HG03342 (cell line): ENCODE results near the gene IL23R.
A peak's percentile ranks its signal among the peaks of the same experiment; 100 is the strongest.

ENCODE experiments used
- ATAC-seq: cut with Tn5 transposase; IDR thresholded peaks from one replicate; pipeline ENCODE4 v1.9.1; 2021; ENCODE audit warnings: mild to moderate bottlenecking, moderate library complexity; ENCODE audit not compliant: unreplicated experiment

Gene IL23R

GRCh38 chr1:67148516-67149178, 17.6 kb upstream of the IL23R start:
- peak; percentile 9 for ATAC-seq

- peak; percentile 94 for ATAC-seq
These were observed 17.0 kb upstream of the IL23R start for GRCh38 chr1:67149179-67149770.

- no peak for ATAC-seq
These were observed 15.3 kb upstream of the IL23R start for GRCh38 chr1:67150931-67151330.

GRCh38 chr1:67158401-67158800, 7.9 kb upstream of the IL23R start:
- no peak for ATAC-seq

GRCh38 chr1:67159233-67159632, 7.0 kb upstream of the IL23R start:
- no peak for ATAC-seq

- ATAC-seq, result peak; percentile 50
These were observed 3.3 kb upstream of the IL23R start for GRCh38 chr1:67162954-67163353.

- no peak for ATAC-seq
These were observed 699 bp upstream of the IL23R start for GRCh38 chr1:67165468-67166041.

- ATAC-seq, result no peak
These were observed 3.2 kb downstream of the IL23R start for GRCh38 chr1:67169496-67169895.

- no peak for ATAC-seq
These were observed 3.7 kb downstream of the IL23R start for GRCh38 chr1:67169932-67170331.

GRCh38 chr1:67170751-67171573, 4.7 kb downstream of the IL23R start:
- ATAC-seq, result no peak

GRCh38 chr1:67171574-67171955, 5.3 kb downstream of the IL23R start:
- no peak for ATAC-seq

- ATAC-seq, result no peak
These were observed 5.7 kb downstream of the IL23R start for GRCh38 chr1:67171978-67172377.

- no peak for ATAC-seq
These were observed 7.7 kb downstream of the IL23R start for GRCh38 chr1:67173988-67174387.

- no peak for ATAC-seq
These were observed 8.5 kb downstream of the IL23R start for GRCh38 chr1:67174716-67175284.

GRCh38 chr1:67175530-67176087, 9.4 kb downstream of the IL23R start:
- ATAC-seq, result no peak

- no peak for ATAC-seq
These were observed 18.7 kb downstream of the IL23R start for GRCh38 chr1:67184838-67185421.

GRCh38 chr1:67188137-67188536, 21.9 kb downstream of the IL23R start:
- no peak for ATAC-seq

GRCh38 chr1:67189953-67190352, 23.7 kb downstream of the IL23R start:
- no peak for ATAC-seq

GRCh38 chr1:67190410-67190809, 24.2 kb downstream of the IL23R start:
- ATAC-seq, result no peak

- ATAC-seq, result no peak
These were observed 24.7 kb downstream of the IL23R start for GRCh38 chr1:67190942-67191341.
